Tibial artery (tissue), 4 donors: ENCODE data around the gene CALM3.

ENCODE experiments used
- DNase-seq, 2 donors: peaks; one replicate each; pipeline ENCODE4 v3.0.0-alpha.2; 2019
- H3K27ac ChIP-seq, 2 donors: fragments of 200-600 bp; sonication (generic) in 1 of 2; 1 replicate in 1 of 2; 2 replicates in 1 of 2; pipeline ENCODE4 v1.5.1; 2018 to 2019; ENCODE audit warnings: mild to moderate bottlenecking in 1 of 2
- H3K27me3 ChIP-seq, 2 donors: fragments of 200-600 bp; sonication (generic) in 1 of 2; one replicate each; pipeline versions ENCODE4 v1.5.1 to v1.6.0; 2016 to 2019
- H3K36me3 ChIP-seq, 3 donors: fragments of 200-600 bp; sonication (generic) in 2 of 3; one replicate each; pipeline ENCODE4 v1.5.1; 2016 to 2019; ENCODE audit warnings: mild to moderate bottlenecking in 2 of 3
- H3K4me1 ChIP-seq, 4 donors: fragments of 200-600 bp; sonication (generic) in 2 of 4; 1 replicate in 3 of 4; 2 replicates in 1 of 4; pipeline ENCODE4 v1.5.1; 2016 to 2019
- H3K4me3 ChIP-seq, 2 donors: fragments of 200-600 bp; sonication (generic) in 1 of 2; 1 replicate in 1 of 2; 2 replicates in 1 of 2; pipeline ENCODE4 v1.5.1; 2018 to 2019; ENCODE audit warnings: mild to moderate bottlenecking in 2 of 2
- H3K9me3 ChIP-seq, 3 donors: fragments of 200-600 bp; sonication (generic) in 1 of 3; one replicate each; pipeline ENCODE4 v1.5.1; 2016 to 2019
- CTCF ChIP-seq, 2 experiments: fragments of 200-600 bp in 1 of 2; fragments of 450-650 bp in 1 of 2; IDR thresholded peaks; one replicate each; pipeline ENCODE4 v1.5.1; 2017 to 2019; ENCODE audit warnings: antibody characterized with exemption in 2 of 2, mild to moderate bottlenecking in 1 of 2, moderate library complexity in 1 of 2
- intact Hi-C: fragments of 100-400 bp; cut with DNase I; formaldehyde crosslinking; loops from one replicate; pipeline ENCODE4 v1.15.0; 2023; ENCODE audit warnings: low total_unique reads

CALM3 gene

DNA sequence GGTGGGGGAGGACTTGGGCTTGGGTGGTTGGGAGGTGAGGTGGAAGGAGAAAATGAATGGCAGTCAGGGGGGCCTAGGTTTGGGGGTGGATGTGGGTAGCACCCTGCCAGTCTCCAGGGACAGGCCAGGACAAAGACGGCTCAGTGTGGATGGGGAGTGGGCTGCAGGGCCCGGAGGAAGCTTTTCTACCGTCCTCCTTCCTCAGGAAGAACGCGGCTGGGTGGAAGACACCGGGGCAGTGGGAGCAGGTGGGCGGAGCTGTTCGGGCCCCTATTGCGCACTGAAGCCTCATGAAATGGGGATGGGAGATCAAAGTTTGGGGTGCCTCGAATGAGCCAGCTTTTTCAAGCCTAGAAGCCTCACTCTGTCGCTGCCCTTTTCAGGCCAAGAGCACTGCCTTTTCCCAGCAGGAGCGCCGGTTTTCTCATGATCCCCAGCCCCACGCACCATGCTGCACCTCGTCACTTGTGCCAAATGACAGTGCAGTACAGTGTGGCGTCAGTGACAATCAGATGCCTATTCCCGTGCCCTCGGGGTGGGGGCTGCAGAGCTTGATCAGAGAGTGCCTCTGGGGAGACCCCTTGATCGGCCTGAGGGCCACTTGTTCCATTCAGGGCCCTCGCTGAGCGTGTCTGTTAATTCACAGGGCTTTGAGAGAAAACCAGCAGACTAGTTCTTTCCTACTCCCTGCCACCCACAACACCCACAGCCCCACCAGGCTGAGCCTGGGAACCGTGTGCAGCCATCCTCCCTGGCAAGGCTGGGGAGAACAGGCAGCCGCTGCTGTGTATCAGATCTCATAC, 1.5 kb downstream of the CALM3 start:
- TF ChIP-seq CTCF (IDR thresholded peaks at IDR 0.05) = no peak
- DNase-seq = peak in 1 of 2 donors; percentile 73
- Histone ChIP-seq H3K4me3 (peak overlapping the region; percentile 99 to 100), H3K4me1 (peaks cover 0 to 57% (median 47%) of the 10 kb centered on the region in 4 donors), H3K36me3 (peaks cover 11 to 21% (median 12%) of the 10 kb centered on the region in 3 donors), H3K9me3 (peaks cover 0 to 2% (median 0%) of the 10 kb centered on the region in 3 donors), H3K27ac (peak overlapping the region; percentile 99 to 100), H3K27me3 (no peaks in the 10 kb centered on the region)
- intact Hi-C loops = no loop called here

DNA sequence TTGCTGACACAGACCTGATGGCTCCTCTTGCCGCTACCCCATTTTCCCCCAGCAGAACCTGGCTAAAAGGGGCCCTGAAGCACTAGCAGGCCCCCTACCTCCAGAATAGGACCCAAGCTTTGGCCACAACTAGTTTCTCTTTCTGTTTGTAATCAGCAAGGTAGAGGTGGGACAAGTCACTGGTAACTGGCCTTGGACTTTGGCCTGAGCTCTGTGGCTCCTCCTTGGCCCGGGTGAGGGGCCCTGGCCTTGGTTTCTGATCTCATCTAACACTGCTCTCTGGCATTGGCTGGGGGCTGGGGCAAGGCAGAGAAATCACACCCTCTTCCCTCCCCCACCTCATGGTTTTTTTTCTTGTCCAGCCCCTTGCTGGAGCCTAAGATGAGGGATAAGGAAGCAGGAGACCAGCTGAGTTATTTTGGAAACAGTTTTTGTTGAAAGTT, 2.1 kb downstream of the CALM3 start:
- intact Hi-C loops = no loop called here
- Histone ChIP-seq H3K4me3 (peak overlapping the region; percentile 99 to 100), H3K4me1 (peaks cover 0 to 58% (median 47%) of the 10 kb centered on the region in 4 donors), H3K9me3 (peaks cover 0 to 2% (median 0%) of the 10 kb centered on the region in 3 donors), H3K27ac (peak overlapping the region; percentile 99 to 100), H3K27me3 (no peaks in the 10 kb centered on the region), H3K36me3 (peaks cover 18 to 27% (median 18%) of the 10 kb centered on the region in 3 donors)
- DNase-seq = peak in 1 of 2 donors; percentile 71
- no peak for TF ChIP-seq CTCF (IDR thresholded peaks at IDR 0.05)

- Histone ChIP-seq H3K9me3 (peaks cover 0 to under 1% (median 0%) of the 10 kb centered on the region in 3 donors), H3K4me1 (peaks cover 0 to 58% (median 47%) of the 10 kb centered on the region in 4 donors), H3K36me3 (peaks cover 23 to 33% (median 23%) of the 10 kb centered on the region in 3 donors), H3K4me3 (peak overlapping the region; percentile 99 to 100), H3K27me3 (no peaks in the 10 kb centered on the region), H3K27ac (peak overlapping the region; percentile 99 to 100)
- no peak for DNase-seq
- no peak for TF ChIP-seq CTCF (IDR thresholded peaks at IDR 0.05)
- intact Hi-C loops = no loop called here
Observed at GRCh38 chr19:46603752-46604231, 2.7 kb downstream of the CALM3 start.

DNA sequence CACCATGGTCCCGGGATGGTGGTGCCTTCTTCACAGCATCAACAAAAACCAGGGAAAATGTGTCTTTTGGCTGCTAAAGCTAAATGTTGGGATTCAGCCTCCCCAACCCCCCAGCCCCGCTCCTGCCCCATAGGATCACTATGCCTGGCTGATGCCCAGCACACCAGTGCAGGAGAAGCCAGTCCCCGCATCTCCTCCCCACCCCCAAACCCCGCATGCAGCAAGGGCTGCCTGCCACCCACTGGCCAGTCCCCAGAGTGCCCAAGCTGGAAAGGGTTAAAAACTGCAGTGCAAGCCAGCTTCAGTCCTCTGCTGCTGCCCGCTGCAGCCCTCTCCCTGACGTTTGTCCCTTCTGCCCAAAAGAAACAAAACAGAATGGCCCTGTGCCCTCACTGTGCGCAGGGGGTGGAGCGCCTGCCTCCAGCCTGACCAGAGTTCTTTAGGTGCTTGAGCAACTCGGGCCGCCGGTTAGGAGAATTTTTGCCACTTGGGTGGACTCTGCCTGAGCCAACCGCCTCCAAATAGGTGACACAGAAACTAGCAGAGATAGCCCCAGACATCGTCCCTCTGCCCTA, 3.7 kb downstream of the CALM3 start:
- no peaks in the 10 kb centered on the region for H3K27me3 ChIP-seq
- no peaks in the 10 kb centered on the region for H3K9me3 ChIP-seq
- peak; percentile 55 to 94 for DNase-seq
- H3K4me3 ChIP-seq = peak overlapping the region; percentile 99 to 100
- TF ChIP-seq CTCF (IDR thresholded peaks at IDR 0.05) = peak in 1 of 2 experiments; percentile 19
- intact Hi-C loops = no loop called here
- peak overlapping the region; percentile 99 to 100 for H3K27ac ChIP-seq
- peaks cover 34 to 43% (median 34%) of the 10 kb centered on the region in 3 donors for H3K36me3 ChIP-seq
- H3K4me1 ChIP-seq = peaks cover 0 to 57% (median 46%) of the 10 kb centered on the region in 4 donors

GRCh38 chr19:46605356-46605821, 4.3 kb downstream of the CALM3 start:
- H3K4me3 ChIP-seq = peak overlapping the region; percentile 99 to 100
- peak in 1 of 2 experiments; percentile 2 for TF ChIP-seq CTCF (IDR thresholded peaks at IDR 0.05)
- DNase-seq = peak in 1 of 2 donors; percentile 79
- H3K4me1 ChIP-seq = peaks cover 0 to 52% (median 42%) of the 10 kb centered on the region in 4 donors
- intact Hi-C loops = no loop called here
- H3K27ac ChIP-seq = peak overlapping the region; percentile 99 to 100
- peaks cover 36 to 49% (median 39%) of the 10 kb centered on the region in 3 donors for H3K36me3 ChIP-seq
- H3K27me3 ChIP-seq = no peaks in the 10 kb centered on the region
- H3K9me3 ChIP-seq = no peaks in the 10 kb centered on the region
